Cardiac muscle cell (in vitro differentiated cells and primary cell): ENCODE results near the gene TIMP2. TPM values are rescaled to one million over a fixed set of nuclear protein-coding genes. Genes with fewer than 3 reads are reported as not detected.
"Not testable (repeated sequence)": the region's sequence is repeated elsewhere in the genome, so short reads cannot be mapped to it uniquely, and the experiment has no call there.

Experiments
- DNase-seq, 2 donors: peaks; one replicate each; pipeline versions ENCODE4 v3.0.0 to v3.0.0-alpha.2; 2010 to 2017; ENCODE audit warnings: low read depth in 1 of 2, low spot score in 1 of 2
- H3K27ac ChIP-seq: fragments of 200-600 bp; sonication (generic); 2 replicates; pipeline ENCODE4 v1.5.1; 2016
- H3K27me3 ChIP-seq: fragments of 200-600 bp; sonication (generic); 2 replicates; pipeline ENCODE4 v1.6.0; 2016; ENCODE audit warnings: control low read depth
- H3K36me3 ChIP-seq: fragments of 200-600 bp; sonication (generic); 2 replicates; pipeline ENCODE4 v1.5.1; 2016; ENCODE audit warnings: control low read depth
- H3K4me1 ChIP-seq: fragments of 200-600 bp; sonication (generic); 2 replicates; pipeline ENCODE4 v1.8.1; 2017; ENCODE audit warnings: low read depth, mild to moderate bottlenecking, mixed run types
- H3K4me3 ChIP-seq: fragments of 200-600 bp; sonication (generic); 2 replicates; pipeline ENCODE4 v1.5.1; 2016; ENCODE audit warnings: mild to moderate bottlenecking
- H3K9me3 ChIP-seq: fragments of 200-600 bp; sonication (generic); 2 replicates; pipeline ENCODE4 v1.5.1; 2017; ENCODE audit warnings: low read depth, mild to moderate bottlenecking, control low read depth
- polyA plus RNA-seq: library from polyadenylated mRNA; unstranded; fragments of >200 nt; fragmentation: Nextera tagmentation; extraction: Ambion mirVana; gene quantifications from 2 replicates; pipeline ENCODE4 v1.2.1, GENCODE V29; 2016
- total RNA-seq: library from RNA; depleted of rRNA; stranded (reverse); fragments of >200 nt; gene quantifications from 2 replicates; pipeline ENCODE4 v1.2.3, GENCODE V29; 2016
- TF ChIP-seq, protein P1 (sequence below): IDR thresholded peaks from 2 replicates; pipeline ENCODE4 v1.5.1; 2012; ENCODE audit warnings: low read depth, mild to moderate bottlenecking, low read length

Gene TIMP2
- total and polyA plus RNA-seq, 2 experiments from 2014 or later: 5.9 to 25.8 TPM

DNA sequence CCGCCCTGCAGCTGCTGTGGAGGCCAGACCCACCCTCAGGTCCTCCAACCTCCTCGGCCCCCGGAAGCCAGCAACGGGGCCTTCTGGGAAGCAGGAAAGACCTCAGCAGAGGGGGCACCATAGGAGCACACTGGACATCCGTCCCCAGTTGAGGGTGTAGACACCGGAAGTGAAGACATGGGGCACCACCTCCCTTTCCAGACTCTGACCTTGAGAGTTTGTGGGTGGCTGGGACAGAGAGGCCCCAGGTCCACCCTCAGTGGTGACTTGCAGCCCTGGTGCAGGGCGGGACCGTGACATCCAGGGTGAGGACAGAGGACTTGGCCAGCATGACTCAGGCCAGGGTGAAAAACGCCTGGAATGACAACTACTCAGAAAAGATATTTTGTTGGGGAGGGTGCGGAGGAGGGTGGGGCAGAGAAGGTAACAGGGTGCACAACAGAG lies 42.1 kb downstream of the TIMP2 start:
- Histone ChIP-seq H3K27me3 (no peaks in the 10 kb centered on the region), H3K4me3 (no peak overlapping the region), H3K27ac (peak overlapping the region; percentile 63), H3K9me3 (no peaks in the 10 kb centered on the region), H3K36me3 (no peaks in the 10 kb centered on the region), H3K4me1 (peaks cover 18% of the 10 kb centered on the region)
- DNase-seq: peak in 1 of 2 donors; percentile 71
- TF ChIP-seq, protein P1, sequence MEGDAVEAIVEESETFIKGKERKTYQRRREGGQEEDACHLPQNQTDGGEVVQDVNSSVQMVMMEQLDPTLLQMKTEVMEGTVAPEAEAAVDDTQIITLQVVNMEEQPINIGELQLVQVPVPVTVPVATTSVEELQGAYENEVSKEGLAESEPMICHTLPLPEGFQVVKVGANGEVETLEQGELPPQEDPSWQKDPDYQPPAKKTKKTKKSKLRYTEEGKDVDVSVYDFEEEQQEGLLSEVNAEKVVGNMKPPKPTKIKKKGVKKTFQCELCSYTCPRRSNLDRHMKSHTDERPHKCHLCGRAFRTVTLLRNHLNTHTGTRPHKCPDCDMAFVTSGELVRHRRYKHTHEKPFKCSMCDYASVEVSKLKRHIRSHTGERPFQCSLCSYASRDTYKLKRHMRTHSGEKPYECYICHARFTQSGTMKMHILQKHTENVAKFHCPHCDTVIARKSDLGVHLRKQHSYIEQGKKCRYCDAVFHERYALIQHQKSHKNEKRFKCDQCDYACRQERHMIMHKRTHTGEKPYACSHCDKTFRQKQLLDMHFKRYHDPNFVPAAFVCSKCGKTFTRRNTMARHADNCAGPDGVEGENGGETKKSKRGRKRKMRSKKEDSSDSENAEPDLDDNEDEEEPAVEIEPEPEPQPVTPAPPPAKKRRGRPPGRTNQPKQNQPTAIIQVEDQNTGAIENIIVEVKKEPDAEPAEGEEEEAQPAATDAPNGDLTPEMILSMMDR: no peak

DNA sequence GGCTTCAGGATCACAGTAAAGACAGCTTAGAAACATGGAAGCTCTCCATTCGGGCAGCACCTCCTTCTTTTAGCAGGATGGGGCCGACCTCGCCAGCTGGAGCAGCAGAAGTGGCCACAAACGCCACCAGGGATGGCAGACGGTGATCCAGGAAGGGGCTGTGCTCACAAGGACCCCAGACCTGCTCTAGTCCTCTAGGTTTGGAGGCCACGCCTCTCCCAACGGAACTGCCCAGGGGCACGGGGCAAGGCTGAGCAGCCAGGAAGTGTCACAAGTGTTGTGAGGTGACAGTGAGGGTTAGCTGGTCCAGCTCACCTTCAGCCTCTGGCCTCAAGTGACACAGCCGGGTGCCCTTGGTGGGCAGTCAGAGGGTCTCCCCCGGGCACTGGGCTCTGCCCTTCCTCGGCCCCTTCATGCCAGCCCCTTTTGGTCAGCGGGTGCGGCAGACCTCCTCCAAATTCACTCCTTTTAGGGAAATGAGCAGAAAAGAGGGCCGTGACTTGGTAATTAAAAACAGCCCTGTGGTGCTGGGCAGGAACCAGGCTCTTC lies 42.6 kb downstream of the TIMP2 start:
- Histone ChIP-seq H3K4me1 (peaks cover 18% of the 10 kb centered on the region), H3K9me3 (no peaks in the 10 kb centered on the region), H3K36me3 (no peaks in the 10 kb centered on the region), H3K27me3 (no peaks in the 10 kb centered on the region), H3K27ac (no peak overlapping the region), H3K4me3 (no peak overlapping the region)
- TF ChIP-seq, protein P1: no peak
- DNase-seq: no peak

DNA sequence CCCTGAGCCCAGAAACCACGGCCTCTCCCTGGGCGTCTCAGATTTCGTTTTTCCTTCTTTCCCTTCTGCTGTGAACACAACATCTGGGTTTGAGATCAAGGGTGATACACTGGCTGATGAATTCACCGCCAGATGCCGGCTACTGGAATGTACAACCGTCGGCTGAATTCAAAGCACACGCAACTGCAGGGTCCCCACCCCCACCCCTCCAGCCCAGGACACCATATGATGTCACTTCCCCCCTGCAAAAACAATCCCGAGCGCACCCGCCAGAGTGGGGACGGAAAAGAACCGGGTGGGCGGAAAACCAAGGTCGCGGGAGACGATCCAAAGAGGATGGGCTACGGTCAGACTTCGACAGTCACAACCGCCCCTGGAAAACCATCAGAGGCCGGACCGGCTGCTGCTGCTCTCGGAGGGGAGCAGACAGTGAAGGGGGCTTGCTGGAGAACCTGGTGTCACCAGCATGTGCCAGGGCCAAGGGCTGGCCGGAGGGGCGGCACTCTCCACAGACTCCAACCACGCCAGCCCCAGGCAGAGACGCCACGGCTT lies 45.5 kb downstream of the TIMP2 start:
- DNase-seq: peak in 1 of 2 donors; percentile 97
- Histone ChIP-seq H3K36me3 (no peaks in the 10 kb centered on the region), H3K4me1 (peaks cover 18% of the 10 kb centered on the region), H3K9me3 (no peaks in the 10 kb centered on the region), H3K27me3 (no peaks in the 10 kb centered on the region), H3K27ac (no peak overlapping the region), H3K4me3 (no peak overlapping the region)
- TF ChIP-seq, protein P1: no peak

DNA sequence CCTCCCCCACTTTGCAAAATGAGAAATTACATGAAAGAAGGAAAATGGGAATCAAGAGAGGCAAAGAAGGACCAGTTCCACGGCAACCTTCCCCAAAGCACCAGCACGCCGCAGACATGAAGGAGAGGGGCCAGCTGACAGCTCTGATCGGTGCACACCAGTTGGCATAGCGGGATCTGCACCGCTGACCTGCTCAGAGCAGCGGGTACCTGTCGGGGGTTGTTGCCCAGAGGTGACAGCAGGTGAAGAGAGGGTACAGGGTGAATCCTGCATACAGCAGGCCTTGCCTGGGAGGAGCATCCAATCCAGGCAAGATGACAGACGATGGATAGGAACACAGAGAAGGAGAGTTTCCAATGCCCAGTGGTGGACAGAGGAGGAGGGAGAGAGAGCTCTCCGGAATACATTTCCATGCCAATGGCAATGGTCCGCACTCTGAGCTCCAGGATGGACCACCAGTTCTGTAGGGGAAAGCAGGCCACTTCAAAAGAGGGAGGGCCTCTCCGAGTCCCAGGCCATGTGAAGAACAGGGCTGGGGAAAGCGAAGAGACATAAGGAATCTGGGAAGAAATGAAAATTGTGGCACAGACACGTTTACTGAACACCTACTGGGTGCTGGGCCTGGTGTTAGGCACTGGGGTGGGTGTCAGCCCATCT lies 46.2 kb downstream of the TIMP2 start:
- Histone ChIP-seq H3K4me3 (no peak overlapping the region), H3K27me3 (no peaks in the 10 kb centered on the region), H3K4me1 (peaks cover 12% of the 10 kb centered on the region), H3K36me3 (no peaks in the 10 kb centered on the region), H3K9me3 (no peaks in the 10 kb centered on the region), H3K27ac (no peak overlapping the region)
- no peak for DNase-seq
- TF ChIP-seq, protein P1: no peak

DNA sequence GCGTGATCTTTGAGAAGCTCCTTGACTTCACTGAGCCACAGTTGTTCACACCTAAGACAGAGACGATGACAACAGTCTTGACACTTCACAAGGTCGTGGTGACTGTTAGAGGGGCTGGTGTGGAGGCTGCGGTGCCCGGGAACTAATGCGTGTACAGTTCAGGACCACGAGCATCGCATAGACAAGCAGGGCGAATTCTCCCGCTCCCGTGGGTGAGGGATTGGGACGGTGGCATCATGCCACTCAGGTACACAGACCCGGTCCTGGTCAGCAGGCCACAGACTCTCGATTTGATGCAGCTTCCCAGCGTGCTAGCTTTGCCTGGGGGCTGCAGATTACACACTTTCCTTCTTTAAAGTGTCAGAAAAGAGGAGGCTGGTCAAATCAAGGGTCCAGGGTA lies 46.9 kb downstream of the TIMP2 start:
- Histone ChIP-seq H3K36me3 (no peaks in the 10 kb centered on the region), H3K4me3 (no peak overlapping the region), H3K27ac (no peak overlapping the region), H3K27me3 (no peaks in the 10 kb centered on the region), H3K9me3 (no peaks in the 10 kb centered on the region), H3K4me1 (peaks cover 5% of the 10 kb centered on the region)
- TF ChIP-seq, protein P1: no peak
- DNase-seq: no peak

DNA sequence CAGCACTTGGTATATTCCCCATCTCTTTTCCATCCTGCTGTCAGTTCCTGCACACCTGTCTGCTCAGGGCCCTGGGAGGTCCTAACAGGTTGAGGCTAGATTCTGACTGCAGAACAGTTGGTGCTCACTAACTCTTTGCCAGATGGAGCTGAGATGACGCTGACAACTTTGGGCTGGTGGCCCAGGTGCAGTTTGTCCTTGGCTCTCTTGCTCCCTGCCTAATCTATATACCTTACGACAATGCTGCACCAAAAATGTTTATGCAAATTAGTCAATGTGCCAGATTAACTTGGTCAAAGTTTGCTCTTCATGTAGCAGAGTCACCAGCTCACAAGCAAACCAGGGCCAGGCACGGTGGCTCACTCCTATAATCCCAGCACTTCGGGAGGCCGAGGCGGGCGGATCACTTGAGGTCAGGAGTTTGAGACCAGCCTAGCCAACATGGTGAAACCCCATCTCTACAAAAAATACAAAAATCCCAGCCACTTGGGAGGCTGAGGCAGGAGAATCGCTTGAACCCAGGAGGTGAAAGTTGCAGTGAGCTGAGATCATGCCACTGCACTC lies 48.2 kb downstream of the TIMP2 start:
- DNase-seq, H3K36me3 ChIP-seq, H3K4me1 ChIP-seq, H3K9me3 ChIP-seq, H3K27ac ChIP-seq, H3K27me3 ChIP-seq, H3K4me3 ChIP-seq: not testable (repeated sequence)
